IMR-90 (cell line): ENCODE results near the gene NOS1AP. TPM values are rescaled to one million over a fixed set of nuclear protein-coding genes. Genes with fewer than 3 reads are reported as not detected.

Source experiments
- ATAC-seq: fragments of 200-7000 bp; cut with Tn5 transposase; 2 replicates; pipeline ENCODE4 v1.9.1; 2020; ENCODE audit warnings: low read depth, mild to moderate bottlenecking, moderate library complexity
- BruUV-seq: library from RNA; stranded (reverse); fragments of 400-500 nt; replicated peaks from 2 replicates; lab custom pipeline; 2021; lab: Mats Ljungman, UMichigan
- CTCF ChIA-PET: fragments of 300-600 bp; formaldehyde crosslinking; extraction: SDS; loops from one replicate; lab custom pipeline; 2021; ENCODE audit warnings: antibody characterized with exemption; lab: Yijun Ruan, JAX
- POLR2A ChIA-PET: fragments of 300-600 bp; sonication (Branson Sonifier 250); formaldehyde crosslinking; loops from one replicate; lab custom pipeline; 2022; ENCODE audit warnings: antibody characterized with exemption; ENCODE audit not compliant: unreplicated experiment; lab: Charles Lee
- DNase-seq: peaks from one replicate; pipeline ENCODE4 v3.0.0; 2013
- H2AFZ ChIP-seq: replicated peaks from 2 replicates; pipeline ENCODE3; 2013; ENCODE audit warnings: low read length, mild to moderate bottlenecking; ENCODE audit not compliant: poor library complexity
- H2AK5ac ChIP-seq: 2 replicates; pipeline ENCODE4 v1.6.1; 2013; ENCODE audit warnings: low read depth, low read length, inconsistent platforms
- H2AK9ac ChIP-seq: replicated peaks from 2 replicates; pipeline ENCODE3; 2013; ENCODE audit warnings: mild to moderate bottlenecking, low read depth, low read length, moderate library complexity; ENCODE audit not compliant: poor library complexity
- H2BK120ac ChIP-seq: 2 replicates; pipeline ENCODE4 v1.6.1; 2013; ENCODE audit warnings: low read depth, low read length, inconsistent platforms
- H2BK15ac ChIP-seq: 3 replicates; pipeline ENCODE4 v1.6.1; 2013; ENCODE audit warnings: low read depth, low read length, inconsistent platforms
- H2BK20ac ChIP-seq: 2 replicates; pipeline ENCODE4 v1.6.1; 2013; ENCODE audit warnings: low read depth, mild to moderate bottlenecking, inconsistent platforms, low read length, moderate library complexity
- H2BK5ac ChIP-seq: 2 replicates; pipeline ENCODE4 v1.6.1; 2013; ENCODE audit warnings: mild to moderate bottlenecking, low read depth, low read length, inconsistent platforms; ENCODE audit not compliant: poor library complexity, severe bottlenecking
- H3K14ac ChIP-seq: replicated peaks from 2 replicates; pipeline ENCODE4 v1.6.1; 2013; ENCODE audit warnings: low read depth, low read length, inconsistent platforms
- H3K18ac ChIP-seq: 2 replicates; pipeline ENCODE4 v1.6.1; 2013; ENCODE audit warnings: low read depth, low read length, control low read depth
- H3K23ac ChIP-seq: 2 replicates; pipeline ENCODE4 v1.6.1; 2013; ENCODE audit warnings: low read depth, low read length, inconsistent platforms
- H3K27ac ChIP-seq: 2 replicates; pipeline ENCODE4 v1.5.1; 2013; ENCODE audit warnings: mild to moderate bottlenecking, control low read depth, low read length; ENCODE audit not compliant: insufficient read depth
- H3K27me3 ChIP-seq: 2 replicates; pipeline ENCODE4 v1.6.1; 2013; ENCODE audit warnings: low read length; ENCODE audit not compliant: control insufficient read depth, insufficient read depth
- H3K36me3 ChIP-seq: 2 replicates; pipeline ENCODE4 v1.6.1; 2013; ENCODE audit warnings: low read length, mixed read lengths; ENCODE audit not compliant: control insufficient read depth, insufficient read depth
- H3K4ac ChIP-seq: 2 replicates; pipeline ENCODE4 v1.6.1; 2013; ENCODE audit warnings: low read depth, low read length, inconsistent platforms
- H3K4me1 ChIP-seq: 2 replicates; pipeline ENCODE4 v1.6.1; 2013; ENCODE audit warnings: low read length, mixed read lengths; ENCODE audit not compliant: control insufficient read depth, insufficient read depth
- H3K4me2 ChIP-seq: 2 replicates; pipeline ENCODE4 v1.6.1; 2013; ENCODE audit warnings: low read depth, mild to moderate bottlenecking, control low read depth, low read length, moderate library complexity
- H3K4me3 ChIP-seq: 2 replicates; pipeline ENCODE4 v1.5.1; 2013; ENCODE audit warnings: low read depth, mild to moderate bottlenecking, control low read depth, low read length, moderate library complexity; ENCODE audit not compliant: insufficient read depth
- H3K56ac ChIP-seq: 2 replicates; pipeline ENCODE4 v1.6.1; 2013; ENCODE audit warnings: low read length, inconsistent platforms; ENCODE audit not compliant: insufficient read depth; ENCODE audit errors: extremely low read depth
- H3K79me1 ChIP-seq, 2 experiments: 2 replicates each; pipeline ENCODE4 v1.6.1; 2013; ENCODE audit warnings: low read length in 2 of 2, inconsistent platforms in 1 of 2, low read depth in 1 of 2
- H3K9ac ChIP-seq: 2 replicates; pipeline ENCODE4 v1.6.1; 2013; ENCODE audit warnings: low read depth, low read length, control low read depth
- H3K9me1 ChIP-seq: 2 replicates; pipeline ENCODE4 v1.6.1; 2013; ENCODE audit warnings: low read length, inconsistent platforms; ENCODE audit not compliant: insufficient read depth
- H3K9me3 ChIP-seq: 2 replicates; pipeline ENCODE4 v1.6.1; 2013; ENCODE audit warnings: low read length; ENCODE audit not compliant: control insufficient read depth, insufficient read depth
- H4K20me1 ChIP-seq: 2 replicates; pipeline ENCODE4 v1.6.1; 2013; ENCODE audit warnings: low read length, inconsistent platforms; ENCODE audit not compliant: insufficient read depth
- H4K5ac ChIP-seq: 2 replicates; pipeline ENCODE4 v1.6.1; 2013; ENCODE audit warnings: mild to moderate bottlenecking, low read depth, low read length, control low read depth
- H4K8ac ChIP-seq, 2 experiments: 2 replicates each; pipeline ENCODE4 v1.6.1; 2013; ENCODE audit warnings: low read depth in 2 of 2, low read length in 2 of 2, control low read depth in 1 of 2, inconsistent platforms in 1 of 2
- H4K91ac ChIP-seq: 2 replicates; pipeline ENCODE4 v1.6.1; 2013; ENCODE audit warnings: low read depth, low read length, inconsistent platforms; ENCODE audit not compliant: insufficient read depth
- CEBPB ChIP-seq: IDR thresholded peaks from 2 replicates; pipeline ENCODE4 v1.6.1; 2012; ENCODE audit warnings: low read depth, low read length, improper control_type of control experiment
- MAZ ChIP-seq: IDR thresholded peaks from 2 replicates; pipeline ENCODE4 v1.6.1; 2012; ENCODE audit warnings: low read depth, mild to moderate bottlenecking, low read length, improper control_type of control experiment, moderate library complexity, borderline replicate concordance
- MXI1 ChIP-seq: IDR thresholded peaks from 2 replicates; pipeline ENCODE4 v1.6.1; 2012; ENCODE audit warnings: low read depth, mild to moderate bottlenecking, low read length, moderate library complexity, borderline replicate concordance
- POLR2A ChIP-seq: IDR thresholded peaks from 2 replicates; pipeline ENCODE4 v1.6.1; 2012; ENCODE audit warnings: mild to moderate bottlenecking, low read depth, low read length
- RAD21 ChIP-seq: IDR thresholded peaks from 2 replicates; pipeline ENCODE4 v1.6.1; 2012; ENCODE audit warnings: low read length, improper control_type of control experiment
- RFX5 ChIP-seq: IDR thresholded peaks from 2 replicates; pipeline ENCODE4 v1.8.0; 2012; ENCODE audit warnings: low read depth, mild to moderate bottlenecking, low read length, moderate library complexity
- SMC3 ChIP-seq: fragments of 150-350 bp; IDR thresholded peaks from 2 replicates; pipeline ENCODE4 v1.6.1; 2016; ENCODE audit warnings: low read depth, mild to moderate bottlenecking, antibody characterized with exemption, low read length, moderate library complexity
- WGBS, 2 experiments: methylation state at CpG; one replicate each; pipeline versions ENCODE4 v1.1.5 to v1.1.7; 2013; ENCODE audit warnings: missing lambda C conversion rate in 2 of 2; ENCODE audit not compliant: insufficient read length in 1 of 2; ENCODE audit errors: extremely low coverage in 2 of 2; 5-methylcytosine and 5-hydroxymethylcytosine counted together
- dilution Hi-C: fragments of 300-500 bp; cut with HindIII; formaldehyde crosslinking; loops from one replicate; pipeline ENCODE4 v1.14.3; 2018; ENCODE audit warnings: low sequenced_read_pairs; ENCODE audit not compliant: unreplicated experiment
- in situ Hi-C: fragments of 300-500 bp; cut with MboI; formaldehyde crosslinking; loops from 3 replicates; pipeline ENCODE4 v1.14.3; 2019; ENCODE audit warnings: low sequenced_read_pairs, inconsistent platforms, mixed read lengths
- intact Hi-C: fragments of 100-400 bp; cut with micrococcal nuclease; formaldehyde crosslinking; loops from 2 replicates; pipeline ENCODE4 v1.10.0; 2022
- polyA plus RNA-seq, 3 experiments: library from polyadenylated mRNA; depleted of rRNA; stranded (reverse); fragments of >200 nt; gene quantifications; 2 replicates each; pipeline ENCODE4 v1.2.3, GENCODE V29; 2012; ENCODE audit warnings: low replicate concordance in 1 of 3
- total RNA-seq: library from RNA; depleted of rRNA; stranded (reverse); fragments of >200 nt; gene quantifications from 2 replicates; pipeline ENCODE4 v1.2.3, GENCODE V29; 2012
- TF ChIP-seq, protein P1 (sequence below): conservative IDR thresholded peaks from 2 replicates; pipeline ENCODE4 v1.5.1; 2012; ENCODE audit warnings: mild to moderate bottlenecking, low read depth, low read length, improper control_type of control experiment

The NOS1AP gene
- total and polyA plus RNA-seq, 2 of the 4 experiments (the other 2 are of a cell fraction), result 0.18 to 0.19 TPM

- Histone ChIP-seq H2BK120ac (no peak within 1 kb of the TSS), H3K56ac (no peak within 1 kb of the TSS), H3K4me3 (peak within 1 kb of the TSS; percentile 68), H3K27me3 (peaks cover 6% of the 10 kb centered on the region), H2BK5ac (no peak within 1 kb of the TSS), H2AFZ (peak within 1 kb of the TSS; percentile 95), H4K5ac (no peak within 1 kb of the TSS), H3K4me1 (peaks cover 5% of the 10 kb centered on the region; the same call in 1 of the 2 replicates), H2AK9ac (peak within 1 kb of the TSS; percentile 29), H3K4ac (peak within 1 kb of the TSS; percentile 24; the same call in 1 of the 2 replicates), H3K18ac (no peak within 1 kb of the TSS; the same call in 1 of the 2 replicates), H2AK5ac (no peak within 1 kb of the TSS), H3K23ac (peak within 1 kb of the TSS; percentile 84; the same call in 1 of the 2 replicates), H3K27ac (no peak within 1 kb of the TSS; the same call in 1 of the 2 replicates), H3K9ac (peak within 1 kb of the TSS; percentile 56), H3K36me3 (no peaks in the 10 kb centered on the region), H2BK20ac (no peak within 1 kb of the TSS), H3K79me1 (no peaks in the 10 kb centered on the region), H3K14ac (no peak within 1 kb of the TSS), H3K9me1 (no peaks in the 10 kb centered on the region), H4K91ac (peak within 1 kb of the TSS; percentile 10; the same call in 1 of the 2 replicates), H4K8ac (no peak within 1 kb of the TSS), H4K20me1 (no peaks in the 10 kb centered on the region), H2BK15ac (no peak within 1 kb of the TSS), H3K4me2 (peak within 1 kb of the TSS; percentile 96), H3K9me3 (0 out of 2 replicates have a peak, but pooled peaks cover 2% of the 10 kb centered on the region)
- TF ChIP-seq RAD21, result peak; percentile 66
- TF ChIP-seq MAZ, result peak; percentile 21; the same call in 1 of the 2 replicates
- TF ChIP-seq SMC3, result peak; percentile 47
- TF ChIP-seq, protein P1, sequence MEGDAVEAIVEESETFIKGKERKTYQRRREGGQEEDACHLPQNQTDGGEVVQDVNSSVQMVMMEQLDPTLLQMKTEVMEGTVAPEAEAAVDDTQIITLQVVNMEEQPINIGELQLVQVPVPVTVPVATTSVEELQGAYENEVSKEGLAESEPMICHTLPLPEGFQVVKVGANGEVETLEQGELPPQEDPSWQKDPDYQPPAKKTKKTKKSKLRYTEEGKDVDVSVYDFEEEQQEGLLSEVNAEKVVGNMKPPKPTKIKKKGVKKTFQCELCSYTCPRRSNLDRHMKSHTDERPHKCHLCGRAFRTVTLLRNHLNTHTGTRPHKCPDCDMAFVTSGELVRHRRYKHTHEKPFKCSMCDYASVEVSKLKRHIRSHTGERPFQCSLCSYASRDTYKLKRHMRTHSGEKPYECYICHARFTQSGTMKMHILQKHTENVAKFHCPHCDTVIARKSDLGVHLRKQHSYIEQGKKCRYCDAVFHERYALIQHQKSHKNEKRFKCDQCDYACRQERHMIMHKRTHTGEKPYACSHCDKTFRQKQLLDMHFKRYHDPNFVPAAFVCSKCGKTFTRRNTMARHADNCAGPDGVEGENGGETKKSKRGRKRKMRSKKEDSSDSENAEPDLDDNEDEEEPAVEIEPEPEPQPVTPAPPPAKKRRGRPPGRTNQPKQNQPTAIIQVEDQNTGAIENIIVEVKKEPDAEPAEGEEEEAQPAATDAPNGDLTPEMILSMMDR, result peak; percentile 52
- 0 out of 2 replicates have a peak, but pooled peaks have one; percentile 34 for TF ChIP-seq MXI1
- no peak for TF ChIP-seq RFX5
- TF ChIP-seq POLR2A, result no peak
- TF ChIP-seq CEBPB, result peak; percentile 50
- WGBS, 2 experiments, result 1% methylated on average over 47 of the region's 85 CpGs; no CpG with 5 or more reads in 1 of the 2 experiments
- ATAC-seq, result peak; percentile 93
- dilution Hi-C loops, result no loop called here
- BruUV-seq, result no TSS peak
- intact Hi-C loops, result loop anchor here (1.0 to 5.0 kb wide), 3 partner anchors 160 to 232 kb away; no protein-coding TSS in a partner anchor
- in situ Hi-C loops, result no loop called here
- peak; percentile 76 for DNase-seq
- POLR2A ChIA-PET, result interaction anchor here (0.6 kb wide), 2 partner anchors 10 to 24 kb away, joined by 4 read pairs; no protein-coding TSS in a partner anchor
- CTCF ChIA-PET, result interaction anchor here (0.5 to 2.4 kb wide), 8 partner anchors 11 to 232 kb away, joined by 3 to 16 read pairs (median 4); no protein-coding TSS in a partner anchor
These were observed 45.7 kb upstream of the NOS1AP start, which contains the start of gene OLFML2B for GRCh38 chr1:162023547-162024501. OLFML2B (minus strand) TSS chr1:162023869; CDS start chr1:162023430, 439 bp downstream.
